Spinal cord (tissue), 10 donors: ENCODE measurements around the gene UIMC1. TPM values are rescaled to one million over a fixed set of nuclear protein-coding genes. Genes with fewer than 3 reads are reported as not detected.
"Not testable (repeated sequence)": the region's sequence is repeated elsewhere in the genome, so short reads cannot be mapped to it uniquely, and the experiment has no call there.

Source experiments
- DNase-seq, 6 donors: peaks; one replicate each; pipeline versions ENCODE4 v3.0.0 to v3.0.0-alpha.2; 2013 to 2015; ENCODE audit warnings: low spot score in 6 of 6, low read depth in 4 of 6
- H3K27ac ChIP-seq: one replicate; pipeline ENCODE4 v1.5.1; 2013; ENCODE audit warnings: low read depth, low read length, control low read depth
- H3K27me3 ChIP-seq: one replicate; pipeline ENCODE4 v1.6.1; 2013; ENCODE audit warnings: low read length; ENCODE audit not compliant: control insufficient read depth, insufficient read depth
- H3K36me3 ChIP-seq: one replicate; pipeline ENCODE4 v1.6.1; 2013; ENCODE audit warnings: low read length; ENCODE audit not compliant: control insufficient read depth, insufficient read depth
- H3K4me1 ChIP-seq: one replicate; pipeline ENCODE4 v1.6.1; 2013; ENCODE audit warnings: low read length; ENCODE audit not compliant: control insufficient read depth, insufficient read depth
- H3K4me3 ChIP-seq: one replicate; pipeline ENCODE4 v1.5.1; 2013; ENCODE audit warnings: low read depth, low read length, control low read depth
- H3K9me3 ChIP-seq: one replicate; pipeline ENCODE4 v1.6.1; 2013; ENCODE audit warnings: low read length; ENCODE audit not compliant: control insufficient read depth, insufficient read depth
- WGBS: methylation state at CpG from one replicate; pipeline ENCODE4 v1.1.5; 2013; ENCODE audit warnings: missing lambda C conversion rate; ENCODE audit not compliant: insufficient coverage; 5-methylcytosine and 5-hydroxymethylcytosine counted together
- polyA plus RNA-seq, 2 donors: library from polyadenylated mRNA; unstranded; fragments of 120-200 nt; gene quantifications; one replicate each; pipeline ENCODE4 v1.2.1, GENCODE V29; 2013; ENCODE audit not compliant: insufficient read length in 2 of 2
- total RNA-seq, 2 donors: library from RNA; depleted of rRNA in 1 of 2; stranded (reverse); fragments of 120-200 nt in 1 of 2; fragments of >200 nt in 1 of 2; gene quantifications; one replicate each; pipeline versions ENCODE4 v1.2.3 to v1.2.4, GENCODE V29; 2013 to 2014
- donor health status: healthy.

The UIMC1 gene
- total and polyA plus RNA-seq, 4 donors = 28.2 to 51.8 (median 38.2) TPM

- Histone ChIP-seq H3K27ac (no peak overlapping the region), H3K4me1 (peaks cover 18% of the 10 kb centered on the region), H3K27me3 (peaks cover 2% of the 10 kb centered on the region), H3K9me3 (no peaks in the 10 kb centered on the region), H3K36me3 (peaks cover 88% of the 10 kb centered on the region), H3K4me3 (no peak overlapping the region)
- no peak for DNase-seq
- WGBS = 67% methylated on average over 17 of the region's 21 CpGs
Measured at GRCh38 chr5:176877793-176878331, 128.7 kb downstream of the UIMC1 start.

GRCh38 chr5:176876506-176877431 is 129.8 kb downstream of the UIMC1 start:
- 86% methylated on average over 17 of the region's 24 CpGs for WGBS
- Histone ChIP-seq H3K36me3 (peaks cover 82% of the 10 kb centered on the region), H3K9me3 (no peaks in the 10 kb centered on the region), H3K4me3 (no peak overlapping the region), H3K27me3 (peaks cover 2% of the 10 kb centered on the region), H3K4me1 (peaks cover 7% of the 10 kb centered on the region), H3K27ac (no peak overlapping the region)
- DNase-seq = no peak

- H3K4me3 ChIP-seq = no peak overlapping the region
- H3K36me3 ChIP-seq = peaks cover 74% of the 10 kb centered on the region
- 37% methylated on average over 19 of the region's 27 CpGs for WGBS
- no peak for DNase-seq
- H3K27ac ChIP-seq = no peak overlapping the region
- no peaks in the 10 kb centered on the region for H3K9me3 ChIP-seq
- peaks cover 2% of the 10 kb centered on the region for H3K27me3 ChIP-seq
- peaks cover 7% of the 10 kb centered on the region for H3K4me1 ChIP-seq
Measured at GRCh38 chr5:176875783-176876505, 130.6 kb downstream of the UIMC1 start.

- H3K27ac ChIP-seq = no peak overlapping the region
- peaks cover 73% of the 10 kb centered on the region for H3K36me3 ChIP-seq
- peaks cover 7% of the 10 kb centered on the region for H3K4me1 ChIP-seq
- peaks cover 2% of the 10 kb centered on the region for H3K27me3 ChIP-seq
- H3K9me3 ChIP-seq = no peaks in the 10 kb centered on the region
- H3K4me3 ChIP-seq = no peak overlapping the region
- DNase-seq = no peak
- 72% methylated on average over 17 of the region's 17 CpGs for WGBS
Measured at GRCh38 chr5:176875014-176875550, 131.5 kb downstream of the UIMC1 start.

- 86% methylated on average over 18 of the region's 20 CpGs for WGBS
- Histone ChIP-seq H3K36me3 (peaks cover 73% of the 10 kb centered on the region), H3K27ac (no peak overlapping the region), H3K4me1 (peaks cover 7% of the 10 kb centered on the region), H3K4me3 (no peak overlapping the region), H3K27me3 (peaks cover 2% of the 10 kb centered on the region), H3K9me3 (no peaks in the 10 kb centered on the region)
- DNase-seq = no peak
Measured at GRCh38 chr5:176874198-176874780, 132.3 kb downstream of the UIMC1 start.

- no peak for DNase-seq
- Histone ChIP-seq H3K9me3 (no peaks in the 10 kb centered on the region), H3K27me3 (peaks cover 2% of the 10 kb centered on the region), H3K4me1 (peaks cover 7% of the 10 kb centered on the region), H3K27ac (no peak overlapping the region), H3K36me3 (peaks cover 73% of the 10 kb centered on the region), H3K4me3 (no peak overlapping the region)
- WGBS = 63% methylated on average over 16 of the region's 16 CpGs
Measured at GRCh38 chr5:176873541-176874172, 132.9 kb downstream of the UIMC1 start.

GRCh38 chr5:176873011-176873410 is 133.6 kb downstream of the UIMC1 start:
- peaks cover 73% of the 10 kb centered on the region for H3K36me3 ChIP-seq
- 33% methylated on average over 1 of the region's 2 CpGs for WGBS
- H3K4me3 ChIP-seq, H3K27ac ChIP-seq, H3K4me1 ChIP-seq, H3K9me3 ChIP-seq, H3K27me3 ChIP-seq: not testable (repeated sequence)
- peak in 1 of 6 donors; percentile 35 for DNase-seq

- WGBS = 44% methylated on average over 1 of the region's 2 CpGs
- H3K9me3 ChIP-seq, H3K4me3 ChIP-seq, H3K27ac ChIP-seq, H3K27me3 ChIP-seq, DNase-seq, H3K4me1 ChIP-seq: not testable (repeated sequence)
- H3K36me3 ChIP-seq = peaks cover 70% of the 10 kb centered on the region
Measured at GRCh38 chr5:176872586-176872985, 134.0 kb downstream of the UIMC1 start.

GRCh38 chr5:176870644-176871043 is 135.9 kb downstream of the UIMC1 start:
- not testable (repeated sequence) for DNase-seq, H3K9me3 ChIP-seq, H3K4me3 ChIP-seq, H3K27ac ChIP-seq, H3K27me3 ChIP-seq
- Histone ChIP-seq H3K36me3 (peaks cover 57% of the 10 kb centered on the region), H3K4me1 (peaks cover 22% of the 10 kb centered on the region)
- WGBS = 91% methylated on average over 6 of the region's 10 CpGs
